Activated CD4-positive, CD25-positive, alpha-beta regulatory T cell treated with anti-CD3 and anti-CD28 coated beads, Interleukin-2, amount 50 U/mL, for 24 hours (primary cell): ENCODE data around the gene SLIT1.
"Not testable (repeated sequence)": the region's sequence is repeated elsewhere in the genome, so short reads cannot be mapped to it uniquely, and the experiment has no call there.

Experiments used
- ATAC-seq, 2 donors: fragments of 150-1000 bp; cut with Tn5 transposase; one replicate each; pipeline ENCODE4 v1.10.0; 2021; ENCODE audit warnings: mild to moderate bottlenecking in 1 of 2, moderate library complexity in 1 of 2

SLIT1 gene

DNA sequence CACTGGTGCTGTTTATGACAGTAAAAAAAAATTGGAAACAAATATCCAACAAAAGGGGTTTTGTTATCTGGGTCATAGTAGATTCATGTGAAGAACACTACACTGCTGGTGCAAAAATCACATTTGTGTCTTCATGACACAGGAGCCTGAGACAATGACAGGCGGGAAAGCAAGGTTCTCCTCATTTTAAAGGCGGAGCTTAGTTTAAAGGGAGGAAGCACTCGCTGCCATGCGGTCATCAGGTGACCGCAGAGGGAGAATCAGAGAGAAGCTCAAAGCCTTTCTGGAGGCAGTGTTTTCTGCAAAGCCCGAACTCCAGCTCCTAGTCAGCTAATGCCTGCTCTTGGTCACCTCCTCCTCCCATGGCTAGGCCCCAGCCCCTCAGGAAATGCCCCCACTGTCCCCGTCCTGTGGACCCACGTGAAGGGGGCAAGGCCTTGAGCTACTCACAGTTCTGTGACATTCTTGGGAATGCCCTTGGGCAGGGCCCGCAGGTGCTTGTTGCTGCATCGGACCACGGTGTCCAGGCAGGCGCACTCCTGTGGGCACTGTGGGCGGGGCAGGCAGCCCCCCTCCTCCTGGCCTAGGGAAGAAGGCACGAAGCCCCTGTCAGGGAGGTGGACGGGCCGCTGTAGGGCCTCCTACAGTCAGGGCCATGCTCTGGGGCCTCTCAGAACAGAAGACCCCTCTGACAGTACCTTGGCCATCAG is 146.1 kb downstream of the SLIT1 start:
- ATAC-seq, result no peak

DNA sequence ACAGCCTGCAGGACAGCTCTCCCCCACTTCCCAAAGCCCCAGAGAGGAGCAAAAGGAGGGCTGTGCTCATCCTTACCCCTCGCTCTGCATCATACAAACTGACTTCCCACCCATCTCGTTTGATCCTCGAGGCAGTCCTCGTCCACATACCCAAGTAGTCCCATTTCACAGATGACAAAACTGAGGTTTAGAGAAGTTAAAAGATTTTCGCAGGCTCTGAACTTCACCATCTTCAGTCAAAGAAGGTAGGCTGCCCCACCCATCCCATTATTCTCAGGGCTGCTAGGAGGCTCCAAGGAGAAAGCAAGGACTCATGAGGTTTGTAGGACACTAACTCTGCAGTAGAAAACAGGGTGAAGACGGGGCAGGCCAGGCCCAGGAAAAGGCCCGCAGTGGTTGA is 147.1 kb downstream of the SLIT1 start:
- ATAC-seq, result no peak

DNA sequence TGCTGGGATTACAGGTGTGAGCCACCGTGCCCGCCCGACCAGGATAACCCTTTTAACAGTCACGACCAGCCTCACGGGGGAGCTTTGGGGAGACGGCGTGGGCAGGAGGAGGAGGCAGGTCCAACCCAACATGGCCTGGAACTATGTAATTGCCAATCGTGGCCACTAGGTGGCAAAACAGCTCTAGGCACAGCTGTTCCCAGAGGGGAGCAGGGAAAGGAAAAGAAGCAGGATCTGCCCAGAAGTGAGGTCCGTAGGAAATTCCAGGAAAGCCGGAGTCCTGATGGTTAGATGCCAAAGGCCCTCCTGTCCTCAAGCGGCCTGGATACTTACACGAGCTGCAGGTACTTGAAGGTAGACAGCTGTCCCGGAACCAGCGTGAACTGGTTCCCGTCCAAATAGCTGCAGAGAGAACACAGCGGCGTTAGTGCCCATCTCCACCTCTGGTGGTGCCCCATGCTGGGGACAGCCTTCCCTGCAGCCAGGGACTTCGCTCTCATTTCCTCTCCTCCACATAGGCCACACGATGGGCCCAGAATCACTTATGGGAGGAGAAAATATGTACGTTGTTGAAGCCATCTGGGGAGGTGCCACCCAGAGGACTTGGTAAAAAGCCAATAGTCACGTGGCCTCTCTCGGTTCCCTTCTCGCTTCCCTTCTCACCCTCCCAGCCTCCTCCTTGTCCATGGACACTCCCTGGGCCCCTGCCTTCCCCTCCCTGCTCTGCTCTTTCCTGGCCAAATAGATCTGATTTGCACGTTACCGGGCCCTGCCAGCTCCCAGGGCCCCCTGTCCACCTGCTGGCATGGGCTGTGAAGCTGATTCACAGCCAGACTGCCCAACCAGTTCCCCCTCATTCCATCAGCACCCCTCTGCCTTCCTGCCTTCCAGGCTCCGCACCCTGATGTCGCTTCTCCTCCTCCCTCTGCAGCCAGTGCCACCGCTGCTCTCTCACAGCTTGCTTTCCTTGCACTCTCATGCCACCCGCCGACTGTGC is 148.1 kb downstream of the SLIT1 start:
- ATAC-seq, result peak; percentile 74 to 83

DNA sequence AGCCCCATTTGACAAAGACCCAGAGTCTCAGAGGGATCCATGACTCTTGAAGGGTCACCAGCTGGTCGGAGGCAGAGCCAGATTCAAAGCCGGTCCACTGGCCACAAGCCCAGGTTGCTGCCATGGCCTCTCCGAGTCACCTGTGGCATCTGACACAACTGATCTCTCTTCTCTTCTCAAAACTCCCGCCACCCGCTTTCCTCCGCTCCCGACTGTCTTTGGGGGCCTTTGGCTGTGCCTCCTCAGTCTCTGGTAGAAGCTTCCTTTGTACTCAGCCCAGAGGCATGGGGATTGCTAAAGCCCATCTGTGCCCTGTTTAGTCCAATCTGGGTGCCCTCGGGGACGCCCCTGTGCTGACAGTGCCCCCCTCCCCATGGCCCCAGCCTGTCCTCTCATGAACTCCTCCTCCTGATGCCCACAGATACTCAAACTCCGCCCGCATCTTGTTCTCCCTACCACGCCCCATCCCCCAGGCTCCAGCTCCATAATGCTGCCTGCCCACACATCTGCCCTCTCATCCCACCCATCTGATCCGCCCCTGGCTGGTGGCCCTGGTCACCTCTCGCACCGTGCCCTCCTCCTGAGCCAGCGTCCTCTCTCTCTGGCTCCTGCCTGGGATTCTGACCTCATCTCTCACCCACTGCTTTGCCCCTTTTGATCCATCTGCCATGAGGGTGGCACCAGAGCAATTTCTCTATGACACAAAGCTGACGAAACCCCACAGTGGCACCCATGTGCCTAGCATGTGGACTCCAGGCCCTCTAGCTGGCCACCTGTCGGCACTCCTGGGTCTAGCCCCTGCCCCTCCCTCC is 150.6 kb downstream of the SLIT1 start:
- no peak for ATAC-seq

DNA sequence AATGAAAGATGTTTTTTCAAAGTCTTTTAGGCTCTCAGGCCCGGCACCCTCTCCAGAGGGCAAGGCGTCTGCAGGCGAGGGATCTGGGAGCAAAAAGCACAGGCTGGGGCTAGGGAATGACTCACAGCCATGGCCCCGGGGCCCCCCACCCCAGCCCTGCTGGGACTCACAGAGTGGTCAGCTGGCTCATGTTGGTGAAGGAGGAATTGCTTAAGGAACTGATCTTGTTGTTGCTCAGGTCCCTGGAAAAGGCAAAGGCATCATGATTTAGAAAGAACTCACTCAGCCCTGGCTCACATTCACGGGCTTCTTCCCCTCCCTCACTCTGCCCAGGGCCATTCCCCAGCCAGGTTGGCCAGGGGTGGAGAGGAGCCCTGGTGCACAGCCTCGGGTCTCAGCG is 151.5 kb downstream of the SLIT1 start:
- ATAC-seq, result no peak

- ATAC-seq, result not testable (repeated sequence)
Observed at GRCh38 chr10:97033841-97034240, 151.9 kb downstream of the SLIT1 start.

DNA sequence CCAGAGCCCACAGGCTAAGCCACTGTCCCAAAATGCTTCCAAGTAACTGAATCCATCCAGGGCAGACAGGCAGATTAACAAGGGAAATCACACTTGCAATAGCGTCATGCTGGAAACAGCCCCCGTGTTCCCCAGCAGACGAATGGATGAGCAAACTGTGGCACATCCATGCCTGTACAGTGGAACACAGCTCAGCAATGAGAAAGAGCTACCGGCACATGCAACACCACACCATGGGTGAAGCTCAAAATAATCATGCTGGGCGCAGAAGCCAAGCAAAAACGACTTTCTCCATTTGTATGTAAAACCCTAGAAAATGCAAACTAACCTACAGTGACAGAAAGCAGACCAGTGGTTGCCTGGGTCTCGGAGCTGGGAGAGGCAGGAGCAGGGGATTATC is 153.1 kb downstream of the SLIT1 start:
- ATAC-seq, result no peak

- no peak for ATAC-seq
Observed at GRCh38 chr10:97031459-97031858, 154.3 kb downstream of the SLIT1 start.

DNA sequence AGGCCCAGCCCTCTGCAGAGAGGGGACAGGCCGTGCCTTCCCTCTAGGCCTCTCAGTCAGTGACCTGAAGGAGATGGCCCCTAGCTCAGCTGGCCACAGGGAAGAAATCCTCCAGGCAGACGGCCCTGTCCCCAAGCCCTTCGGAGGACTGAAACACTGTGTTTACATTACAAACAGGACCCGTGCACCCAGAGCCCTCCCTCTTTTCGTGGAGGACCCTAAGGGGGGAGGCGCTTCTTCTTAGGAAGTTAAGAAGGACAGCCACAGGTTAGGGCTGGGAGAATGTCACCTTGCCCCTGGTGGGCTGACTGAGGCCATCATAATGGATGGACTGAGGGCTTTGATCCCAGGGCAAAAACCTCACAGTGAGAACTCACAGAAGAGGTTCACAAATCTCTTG is 154.9 kb downstream of the SLIT1 start:
- no peak for ATAC-seq

DNA sequence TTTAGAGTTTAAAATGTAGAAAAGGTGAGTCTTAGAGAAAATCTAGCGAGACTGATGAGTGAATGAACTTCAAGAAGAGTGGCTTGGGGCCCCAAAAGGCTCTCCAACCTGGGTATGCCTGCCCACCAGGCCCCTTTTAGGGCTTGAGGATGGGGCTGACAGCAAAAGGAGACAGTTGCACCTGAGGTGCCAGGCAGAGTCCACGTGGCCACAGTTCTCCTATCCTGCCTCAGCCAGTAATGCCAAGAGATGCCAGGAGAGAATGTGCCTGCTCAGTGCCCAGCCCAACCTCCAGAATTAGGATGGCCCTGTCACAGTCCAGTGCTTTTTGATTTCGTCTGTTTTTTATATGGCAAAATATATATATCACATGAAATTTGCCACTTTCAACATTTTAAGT is 156.5 kb downstream of the SLIT1 start:
- ATAC-seq, result no peak

- no peak for ATAC-seq
Observed at GRCh38 chr10:97028832-97029178, 157.0 kb downstream of the SLIT1 start.

DNA sequence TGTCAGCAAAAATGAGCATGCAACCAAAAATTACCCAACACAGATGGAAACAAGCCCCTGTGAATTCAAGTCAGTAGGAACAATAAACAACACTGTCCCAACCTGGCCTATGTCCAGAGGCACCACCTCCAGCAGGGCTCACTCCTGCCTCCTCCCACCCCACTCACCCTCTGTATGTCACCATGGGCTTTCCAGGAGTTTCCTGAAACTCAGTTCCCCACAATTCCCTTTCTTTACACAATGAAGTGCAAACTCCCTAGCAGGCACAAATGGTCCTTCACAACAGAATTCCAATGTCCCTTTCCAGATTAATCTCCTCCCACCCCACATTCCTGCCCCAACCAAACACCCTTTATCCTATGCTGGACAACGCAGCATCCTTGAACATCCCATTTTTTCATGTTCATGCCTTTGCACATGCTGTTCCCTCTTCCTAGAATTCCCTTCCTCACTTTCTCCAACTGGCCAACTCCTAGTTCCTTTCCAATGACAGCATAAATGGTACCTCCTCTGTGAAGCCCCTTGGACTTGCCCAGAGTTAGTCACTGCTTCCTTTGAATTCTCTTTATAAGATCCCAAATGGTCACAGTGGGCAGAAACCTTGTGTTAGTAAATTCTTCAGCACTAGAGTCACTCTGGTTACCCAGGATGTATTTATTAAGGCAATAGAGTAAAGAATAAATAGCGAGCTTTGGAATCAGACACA is 157.5 kb downstream of the SLIT1 start:
- no peak for ATAC-seq

- peak in 1 of 2 donors; percentile 48 for ATAC-seq
Observed at GRCh38 chr10:97025613-97026242, 160.0 kb downstream of the SLIT1 start.

DNA sequence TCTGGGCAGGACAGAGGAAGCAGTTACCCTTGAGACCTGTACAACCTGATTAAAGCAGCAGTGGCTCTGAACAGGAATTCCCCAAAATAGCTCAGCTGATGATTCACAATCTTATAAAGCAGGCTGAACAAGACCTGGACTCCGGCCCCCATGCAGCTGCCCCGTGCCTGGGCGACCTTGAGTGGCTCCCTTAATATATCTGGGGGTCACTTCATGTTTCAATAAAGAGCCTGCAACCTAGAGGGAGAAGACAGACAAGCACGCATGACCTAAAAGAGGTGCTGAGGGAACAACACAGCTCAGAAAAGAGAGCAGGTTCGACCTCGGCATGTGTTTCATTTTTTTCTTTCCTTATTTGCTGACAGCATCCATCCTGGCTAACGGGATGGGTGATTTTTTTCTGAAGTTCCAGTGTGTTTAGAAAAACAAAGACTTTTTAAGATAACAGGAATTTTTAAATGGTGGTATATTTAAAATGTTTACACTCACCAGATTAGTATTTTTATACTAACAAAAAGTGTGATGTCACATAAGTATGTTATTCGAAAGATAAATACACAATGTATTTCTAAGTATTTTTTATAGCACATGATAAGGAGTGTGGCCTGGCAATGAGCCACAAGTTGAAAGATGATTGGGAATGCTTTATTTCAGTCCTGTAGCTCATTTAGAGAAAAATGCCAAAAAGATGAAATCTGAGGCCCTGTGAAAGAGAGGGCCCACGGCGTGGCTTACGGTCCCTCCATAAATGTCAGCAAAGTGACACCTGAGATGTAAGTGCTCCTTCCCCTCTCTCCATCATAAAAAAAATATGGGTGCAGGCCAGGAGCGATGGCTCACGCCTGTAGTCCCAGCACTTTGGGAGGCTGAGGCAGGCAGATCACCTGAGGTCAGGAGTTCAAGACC is 161.3 kb downstream of the SLIT1 start:
- no peak for ATAC-seq

GRCh38 chr10:97023401-97024167 is 162.2 kb downstream of the SLIT1 start:
- no peak for ATAC-seq

GRCh38 chr10:97022616-97023015 is 163.1 kb downstream of the SLIT1 start:
- ATAC-seq, result no peak

- no peak for ATAC-seq
Observed at GRCh38 chr10:97020452-97021400, 165.0 kb downstream of the SLIT1 start.

- ATAC-seq, result no peak
Observed at GRCh38 chr10:97019213-97019844, 166.4 kb downstream of the SLIT1 start.
